ENCODE measurements around the gene NR1I3. TPM values are rescaled to one million over a fixed set of nuclear protein-coding genes. Genes with fewer than 3 reads are reported as not detected.

Gene NR1I3
- polyA plus RNA-seq, 1 of the 3 experiments (the other 2 are of a cell fraction): not detected

DNA sequence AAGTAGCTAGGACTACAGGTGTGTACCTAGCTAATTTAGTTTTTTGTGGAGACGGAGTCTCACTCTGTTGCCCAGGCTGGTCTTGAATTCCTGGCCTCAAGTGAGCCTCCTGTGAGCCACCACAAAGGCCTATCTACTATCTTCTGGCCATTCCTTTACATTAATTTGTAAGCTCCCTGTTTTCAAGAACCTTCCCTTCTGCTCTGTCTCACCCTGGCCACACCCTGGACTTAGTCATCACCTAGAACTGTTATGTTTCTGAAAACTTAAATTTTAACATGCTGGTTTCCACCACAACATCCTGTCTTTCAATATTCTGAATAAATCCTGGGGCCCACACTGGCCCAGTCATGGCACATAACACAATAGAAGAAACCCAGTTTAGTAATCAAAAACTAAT lies 55.8 kb downstream of the NR1I3 start (continued):
- no peak for TF ChIP-seq EZH2phosphoT487 (IDR thresholded peaks at IDR 0.05; ENCODE audit: borderline replicate concordance, low read depth)
- TF ChIP-seq, protein P1, sequence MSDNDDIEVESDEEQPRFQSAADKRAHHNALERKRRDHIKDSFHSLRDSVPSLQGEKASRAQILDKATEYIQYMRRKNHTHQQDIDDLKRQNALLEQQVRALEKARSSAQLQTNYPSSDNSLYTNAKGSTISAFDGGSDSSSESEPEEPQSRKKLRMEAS (IDR thresholded peaks at IDR 0.05; ENCODE audit: low read depth): no peak

DNA sequence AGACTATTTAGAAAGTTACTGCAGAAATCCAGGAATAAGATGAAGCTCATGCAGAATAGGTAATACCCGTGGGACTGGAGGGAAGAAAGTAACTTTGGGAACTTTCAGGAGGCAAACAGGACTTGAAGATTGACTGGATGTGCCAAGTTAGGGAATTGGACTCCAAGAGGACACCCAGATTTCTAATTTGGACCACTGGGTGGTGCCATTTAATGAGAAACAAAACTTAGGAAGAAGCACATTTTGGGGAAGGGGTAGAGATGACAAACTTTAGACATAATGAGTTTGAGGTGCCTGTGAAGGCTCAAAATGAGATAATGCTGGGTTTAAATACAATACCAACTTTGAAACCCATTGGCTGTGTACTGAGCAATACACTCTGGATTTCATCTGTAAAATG lies 57.4 kb downstream of the NR1I3 start:
- Histone ChIP-seq H3K27me3 (ENCODE audit: insufficient read depth) (no peaks in the 10 kb centered on the region), H3K9ac (no peak overlapping the region), H3K9me2 (no peaks in the 10 kb centered on the region), H3K36me3 (replicated peaks in 1 of 2; ENCODE audit: control insufficient read depth in 1 of 2, insufficient read depth in 2 of 2, low read length in 1 of 2) (peaks cover 0 to 2% of the 10 kb centered on the region in 2 experiments), H2AFZ (ENCODE audit: low read depth) (no peak overlapping the region), H3K9me3 (no peaks in the 10 kb centered on the region), H4K20me1 (ENCODE audit: insufficient read depth) (no peaks in the 10 kb centered on the region), H3K27ac (ENCODE audit: low read depth in 2 of 2, low read length in 1 of 2) (no peak overlapping the region), H3F3A (replicated peaks; ENCODE audit: insufficient read depth) (peaks cover 10% of the 10 kb centered on the region), H3K79me2 (ENCODE audit: insufficient read depth) (peaks cover 16% of the 10 kb centered on the region), H3K4me3 (ENCODE audit: low read depth in 2 of 2, low read length in 1 of 2) (no peak overlapping the region), H3K4me2 (no peak overlapping the region), H3K4me1 (ENCODE audit: control insufficient read depth in 1 of 2, insufficient read depth in 2 of 2, low read depth in 1 of 2, low read length in 1 of 2) (peaks cover 0 to 21% of the 10 kb centered on the region in 2 experiments; a peak in 2 of 4 replicates)
- TF ChIP-seq TAF1 (IDR thresholded peaks at IDR 0.05; ENCODE audit: borderline replicate concordance, low read depth, low read length) (no peak), CHD2 (IDR thresholded peaks at IDR 0.05; ENCODE audit: low read length, partially characterized antibody) (no peak), RAD21 (IDR thresholded peaks at IDR 0.05; ENCODE audit: low read length) (peak; percentile 38; the same call in 1 of the 2 replicates), RCOR1 (IDR thresholded peaks at IDR 0.05; ENCODE audit: low read length) (no peak)
- TF ChIP-seq, protein P2, sequence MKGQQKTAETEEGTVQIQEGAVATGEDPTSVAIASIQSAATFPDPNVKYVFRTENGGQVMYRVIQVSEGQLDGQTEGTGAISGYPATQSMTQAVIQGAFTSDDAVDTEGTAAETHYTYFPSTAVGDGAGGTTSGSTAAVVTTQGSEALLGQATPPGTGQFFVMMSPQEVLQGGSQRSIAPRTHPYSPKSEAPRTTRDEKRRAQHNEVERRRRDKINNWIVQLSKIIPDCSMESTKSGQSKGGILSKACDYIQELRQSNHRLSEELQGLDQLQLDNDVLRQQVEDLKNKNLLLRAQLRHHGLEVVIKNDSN (IDR thresholded peaks at IDR 0.05; ENCODE audit: borderline replicate concordance, low read depth): no peak
- TF ChIP-seq, protein P3, sequence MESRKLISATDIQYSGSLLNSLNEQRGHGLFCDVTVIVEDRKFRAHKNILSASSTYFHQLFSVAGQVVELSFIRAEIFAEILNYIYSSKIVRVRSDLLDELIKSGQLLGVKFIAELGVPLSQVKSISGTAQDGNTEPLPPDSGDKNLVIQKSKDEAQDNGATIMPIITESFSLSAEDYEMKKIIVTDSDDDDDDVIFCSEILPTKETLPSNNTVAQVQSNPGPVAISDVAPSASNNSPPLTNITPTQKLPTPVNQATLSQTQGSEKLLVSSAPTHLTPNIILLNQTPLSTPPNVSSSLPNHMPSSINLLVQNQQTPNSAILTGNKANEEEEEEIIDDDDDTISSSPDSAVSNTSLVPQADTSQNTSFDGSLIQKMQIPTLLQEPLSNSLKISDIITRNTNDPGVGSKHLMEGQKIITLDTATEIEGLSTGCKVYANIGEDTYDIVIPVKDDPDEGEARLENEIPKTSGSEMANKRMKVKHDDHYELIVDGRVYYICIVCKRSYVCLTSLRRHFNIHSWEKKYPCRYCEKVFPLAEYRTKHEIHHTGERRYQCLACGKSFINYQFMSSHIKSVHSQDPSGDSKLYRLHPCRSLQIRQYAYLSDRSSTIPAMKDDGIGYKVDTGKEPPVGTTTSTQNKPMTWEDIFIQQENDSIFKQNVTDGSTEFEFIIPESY (IDR thresholded peaks at IDR 0.05; ENCODE audit: borderline replicate concordance, low read depth): no peak
- TF ChIP-seq, protein P4, sequence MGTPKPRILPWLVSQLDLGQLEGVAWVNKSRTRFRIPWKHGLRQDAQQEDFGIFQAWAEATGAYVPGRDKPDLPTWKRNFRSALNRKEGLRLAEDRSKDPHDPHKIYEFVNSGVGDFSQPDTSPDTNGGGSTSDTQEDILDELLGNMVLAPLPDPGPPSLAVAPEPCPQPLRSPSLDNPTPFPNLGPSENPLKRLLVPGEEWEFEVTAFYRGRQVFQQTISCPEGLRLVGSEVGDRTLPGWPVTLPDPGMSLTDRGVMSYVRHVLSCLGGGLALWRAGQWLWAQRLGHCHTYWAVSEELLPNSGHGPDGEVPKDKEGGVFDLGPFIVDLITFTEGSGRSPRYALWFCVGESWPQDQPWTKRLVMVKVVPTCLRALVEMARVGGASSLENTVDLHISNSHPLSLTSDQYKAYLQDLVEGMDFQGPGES (IDR thresholded peaks at IDR 0.05; ENCODE audit: low read depth, low read length): no peak
- TF ChIP-seq, protein P5, sequence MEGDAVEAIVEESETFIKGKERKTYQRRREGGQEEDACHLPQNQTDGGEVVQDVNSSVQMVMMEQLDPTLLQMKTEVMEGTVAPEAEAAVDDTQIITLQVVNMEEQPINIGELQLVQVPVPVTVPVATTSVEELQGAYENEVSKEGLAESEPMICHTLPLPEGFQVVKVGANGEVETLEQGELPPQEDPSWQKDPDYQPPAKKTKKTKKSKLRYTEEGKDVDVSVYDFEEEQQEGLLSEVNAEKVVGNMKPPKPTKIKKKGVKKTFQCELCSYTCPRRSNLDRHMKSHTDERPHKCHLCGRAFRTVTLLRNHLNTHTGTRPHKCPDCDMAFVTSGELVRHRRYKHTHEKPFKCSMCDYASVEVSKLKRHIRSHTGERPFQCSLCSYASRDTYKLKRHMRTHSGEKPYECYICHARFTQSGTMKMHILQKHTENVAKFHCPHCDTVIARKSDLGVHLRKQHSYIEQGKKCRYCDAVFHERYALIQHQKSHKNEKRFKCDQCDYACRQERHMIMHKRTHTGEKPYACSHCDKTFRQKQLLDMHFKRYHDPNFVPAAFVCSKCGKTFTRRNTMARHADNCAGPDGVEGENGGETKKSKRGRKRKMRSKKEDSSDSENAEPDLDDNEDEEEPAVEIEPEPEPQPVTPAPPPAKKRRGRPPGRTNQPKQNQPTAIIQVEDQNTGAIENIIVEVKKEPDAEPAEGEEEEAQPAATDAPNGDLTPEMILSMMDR (IDR thresholded peaks at IDR 0.05): peak; percentile 50
- TF ChIP-seq, protein P6, sequence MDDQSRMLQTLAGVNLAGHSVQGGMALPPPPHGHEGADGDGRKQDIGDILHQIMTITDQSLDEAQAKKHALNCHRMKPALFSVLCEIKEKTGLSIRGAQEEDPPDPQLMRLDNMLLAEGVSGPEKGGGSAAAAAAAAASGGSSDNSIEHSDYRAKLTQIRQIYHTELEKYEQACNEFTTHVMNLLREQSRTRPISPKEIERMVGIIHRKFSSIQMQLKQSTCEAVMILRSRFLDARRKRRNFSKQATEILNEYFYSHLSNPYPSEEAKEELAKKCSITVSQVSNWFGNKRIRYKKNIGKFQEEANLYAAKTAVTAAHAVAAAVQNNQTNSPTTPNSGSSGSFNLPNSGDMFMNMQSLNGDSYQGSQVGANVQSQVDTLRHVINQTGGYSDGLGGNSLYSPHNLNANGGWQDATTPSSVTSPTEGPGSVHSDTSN (IDR thresholded peaks at IDR 0.05): no peak
- CTCF ChIA-PET: interaction anchor here (0.7 to 5.6 kb wide), 4 partner anchors 12 to 193 kb away, joined by 3 to 32 read pairs (median 6); partner anchors contain the start of gene PPOX
- DNase-seq: no peak
- whole genome bisulfite sequencing (ENCODE audit: low lambda C conversion rate): 23% methylated on average over 1 of the region's 1 CpG
- POLR2A ChIA-PET: no interaction called here
